Measurements from ENCODE around the gene RPS6KA4. TPM values are rescaled to one million over a fixed set of nuclear protein-coding genes. Genes with fewer than 3 reads are reported as not detected.

Gene RPS6KA4
- total and polyA plus RNA-seq, 4 experiments from 2014 or later, result 6.7 to 38.7 (median 23.2) TPM

DNA sequence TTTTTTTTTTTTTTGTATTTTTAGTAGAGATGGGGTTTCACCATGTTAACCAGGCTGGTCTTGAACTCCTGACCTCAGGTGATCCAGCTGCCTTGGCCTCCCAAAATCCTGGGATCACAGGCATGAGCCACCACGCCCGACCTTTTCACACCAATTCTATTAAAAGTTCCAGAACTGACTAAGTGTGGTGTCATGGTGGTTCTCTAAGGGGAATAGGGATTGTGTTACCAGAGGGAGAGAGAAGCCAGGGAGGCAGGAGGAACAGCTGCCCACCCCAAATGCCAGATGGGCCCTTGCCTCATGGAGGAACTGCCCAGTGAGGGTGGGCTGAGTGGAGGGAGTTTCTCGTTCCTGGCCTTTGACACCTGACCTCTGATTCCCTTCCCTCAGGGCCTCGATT, 5.9 kb downstream of the RPS6KA4 start:
- Mint-ChIP-seq H3K27me3 (no peaks in the 10 kb centered on the region), H3K27ac (no peak overlapping the region), H3K36me3 (peaks cover 32 to 57% of the 10 kb centered on the region in 2 donors), H3K4me1 (peaks cover 5 to 24% (median 9%) of the 10 kb centered on the region in 4 donors), H3K9me3 (peaks cover 0 to under 1% (median 0%) of the 10 kb centered on the region in 8 donors), H3K4me3 (no peak overlapping the region)
- no peak overlapping the region for H3K4me3 ChIP-seq (ENCODE audit: low read length in 2 of 2)
- peaks cover 44% of the 10 kb centered on the region for H3K36me3 ChIP-seq (ENCODE audit: insufficient read depth, low read length)
- intact Hi-C loops (cut with micrococcal nuclease), result no loop called here
- ChIA-PET POLR2A (ENCODE audit: partially characterized antibody) (no interaction called here), CTCF (ENCODE audit: partially characterized antibody) (no interaction called here)
- H3K9me3 ChIP-seq (ENCODE audit: control insufficient read depth in 1 of 2, low read length in 2 of 2), result no peaks in the 10 kb centered on the region
- H3K27ac ChIP-seq (ENCODE audit: low read depth, low read length), result no peak overlapping the region
- no peaks in the 10 kb centered on the region for H3K27me3 ChIP-seq (ENCODE audit: insufficient read depth, low read length)
- DNase-seq, result no peak
- H3K4me1 ChIP-seq (ENCODE audit: insufficient read depth, low read length), result peaks cover 8% of the 10 kb centered on the region

DNA sequence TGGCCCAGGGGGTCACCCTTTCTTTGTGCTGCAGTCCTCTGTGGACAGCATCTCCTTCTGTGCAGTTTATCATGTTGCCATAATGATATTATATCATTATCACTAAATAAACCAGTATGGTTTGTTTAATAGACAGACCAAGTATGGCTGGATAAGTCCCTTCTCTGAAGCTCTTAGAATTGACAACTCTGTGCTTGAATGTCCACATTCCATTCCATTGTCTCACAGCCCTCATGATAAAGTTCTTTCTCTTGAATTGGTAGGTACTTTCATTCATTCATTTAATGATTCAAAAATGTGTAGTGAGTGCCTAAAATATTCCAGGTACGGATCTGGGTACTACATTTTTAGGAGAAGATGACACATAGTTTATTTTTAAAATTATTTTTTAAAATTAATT, 7.8 kb downstream of the RPS6KA4 start:
- Histone ChIP-seq H3K9me3 (ENCODE audit: control insufficient read depth in 1 of 2, low read length in 2 of 2) (no peaks in the 10 kb centered on the region), H3K4me3 (ENCODE audit: low read length in 2 of 2) (no peak overlapping the region), H3K27ac (ENCODE audit: low read depth, low read length) (no peak overlapping the region), H3K4me1 (ENCODE audit: insufficient read depth, low read length) (no peaks in the 10 kb centered on the region), H3K27me3 (ENCODE audit: insufficient read depth, low read length) (no peaks in the 10 kb centered on the region), H3K36me3 (ENCODE audit: insufficient read depth, low read length) (peaks cover 36% of the 10 kb centered on the region)
- no peak for DNase-seq
- Mint-ChIP-seq H3K9me3 (peaks cover 0 to 2% (median 0%) of the 10 kb centered on the region in 8 donors), H3K36me3 (peaks cover 33 to 50% of the 10 kb centered on the region in 2 donors), H3K4me3 (no peak overlapping the region), H3K27me3 (no peaks in the 10 kb centered on the region), H3K27ac (no peak overlapping the region), H3K4me1 (peaks cover 0 to 9% (median 3%) of the 10 kb centered on the region in 4 donors)
- POLR2A ChIA-PET (ENCODE audit: partially characterized antibody), result no interaction called here
- CTCF ChIA-PET (ENCODE audit: partially characterized antibody), result interaction anchor here (1.2 kb wide), 1 partner anchor 49 kb away, joined by 3 read pairs; the partner anchor contains the start of gene PRDX5
- intact Hi-C loops (cut with micrococcal nuclease), result no loop called here

DNA sequence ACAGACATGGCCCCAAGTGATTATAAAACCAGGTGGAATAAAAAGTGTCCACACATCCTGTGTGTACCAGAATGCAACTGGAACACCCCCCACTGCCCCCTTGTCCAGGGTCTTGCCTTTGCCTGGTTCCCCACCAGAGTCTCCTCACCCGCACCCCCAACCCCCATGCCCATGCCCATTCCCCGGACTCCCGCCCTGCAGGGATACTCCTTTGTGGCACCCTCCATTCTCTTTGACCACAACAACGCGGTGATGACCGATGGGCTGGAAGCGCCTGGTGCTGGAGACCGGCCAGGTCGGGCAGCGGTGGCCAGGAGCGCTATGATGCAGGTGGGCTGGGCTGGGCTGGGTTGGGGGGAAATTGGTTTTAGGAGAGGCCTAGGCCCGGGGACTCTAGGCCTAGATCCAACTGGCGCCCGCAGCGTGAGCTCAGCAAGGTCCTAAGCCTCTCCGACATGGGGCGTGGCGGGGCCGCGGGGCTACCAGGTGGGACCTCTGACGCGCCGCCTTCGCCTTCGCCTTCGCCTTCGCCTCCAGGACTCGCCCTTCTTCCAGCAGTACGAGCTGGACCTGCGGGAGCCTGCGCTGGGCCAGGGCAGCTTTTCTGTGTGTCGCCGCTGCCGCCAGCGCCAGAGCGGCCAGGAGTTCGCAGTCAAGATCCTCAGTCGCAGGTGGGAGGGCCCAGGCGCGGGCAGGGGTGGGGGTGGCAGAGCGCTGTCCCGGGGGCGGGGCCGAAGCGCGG, 9.1 kb downstream of the RPS6KA4 start:
- POLR2A ChIA-PET (ENCODE audit: partially characterized antibody), result no interaction called here
- no peaks in the 10 kb centered on the region for H3K27me3 Mint-ChIP-seq
- H3K4me1 ChIP-seq (ENCODE audit: insufficient read depth, low read length), result no peaks in the 10 kb centered on the region
- DNase-seq, result no peak
- no peaks in the 10 kb centered on the region for H3K9me3 ChIP-seq (ENCODE audit: control insufficient read depth in 1 of 2, low read length in 2 of 2)
- peaks cover 0 to 2% (median 0%) of the 10 kb centered on the region in 8 donors for H3K9me3 Mint-ChIP-seq
- H3K36me3 Mint-ChIP-seq, result peaks cover 22 to 42% of the 10 kb centered on the region in 2 donors
- no peak overlapping the region for H3K27ac ChIP-seq (ENCODE audit: low read depth, low read length)
- CTCF ChIA-PET (ENCODE audit: partially characterized antibody), result no interaction called here
- no peaks in the 10 kb centered on the region for H3K27me3 ChIP-seq (ENCODE audit: insufficient read depth, low read length)
- H3K4me1 Mint-ChIP-seq, result peaks cover 0 to 4% (median under 1%) of the 10 kb centered on the region in 4 donors
- no peak overlapping the region for H3K4me3 ChIP-seq (ENCODE audit: low read length in 2 of 2)
- no peak overlapping the region for H3K4me3 Mint-ChIP-seq
- intact Hi-C loops (cut with micrococcal nuclease), result no loop called here
- no peak overlapping the region for H3K27ac Mint-ChIP-seq
- H3K36me3 ChIP-seq (ENCODE audit: insufficient read depth, low read length), result peaks cover 34% of the 10 kb centered on the region

DNA sequence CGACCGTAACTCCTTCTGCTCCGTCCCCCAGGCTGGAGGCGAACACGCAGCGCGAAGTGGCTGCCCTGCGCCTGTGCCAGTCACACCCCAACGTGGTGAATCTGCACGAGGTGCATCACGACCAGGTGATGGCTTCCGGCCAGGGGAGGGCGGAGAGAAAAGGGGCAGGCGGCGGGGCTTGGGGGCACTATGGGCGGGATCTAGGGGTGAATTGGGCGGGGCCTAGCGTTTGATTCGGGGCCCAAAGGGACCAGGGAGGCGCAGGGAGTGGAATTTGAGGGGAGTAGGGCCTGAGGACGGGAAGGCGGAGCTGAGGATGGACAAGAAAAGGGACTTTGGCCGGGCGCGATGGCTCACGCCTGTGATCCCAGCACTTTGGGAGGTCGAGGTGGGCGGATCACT, 9.7 kb downstream of the RPS6KA4 start:
- peaks cover 22 to 36% of the 10 kb centered on the region in 2 donors for H3K36me3 Mint-ChIP-seq
- DNase-seq, result no peak

DNA sequence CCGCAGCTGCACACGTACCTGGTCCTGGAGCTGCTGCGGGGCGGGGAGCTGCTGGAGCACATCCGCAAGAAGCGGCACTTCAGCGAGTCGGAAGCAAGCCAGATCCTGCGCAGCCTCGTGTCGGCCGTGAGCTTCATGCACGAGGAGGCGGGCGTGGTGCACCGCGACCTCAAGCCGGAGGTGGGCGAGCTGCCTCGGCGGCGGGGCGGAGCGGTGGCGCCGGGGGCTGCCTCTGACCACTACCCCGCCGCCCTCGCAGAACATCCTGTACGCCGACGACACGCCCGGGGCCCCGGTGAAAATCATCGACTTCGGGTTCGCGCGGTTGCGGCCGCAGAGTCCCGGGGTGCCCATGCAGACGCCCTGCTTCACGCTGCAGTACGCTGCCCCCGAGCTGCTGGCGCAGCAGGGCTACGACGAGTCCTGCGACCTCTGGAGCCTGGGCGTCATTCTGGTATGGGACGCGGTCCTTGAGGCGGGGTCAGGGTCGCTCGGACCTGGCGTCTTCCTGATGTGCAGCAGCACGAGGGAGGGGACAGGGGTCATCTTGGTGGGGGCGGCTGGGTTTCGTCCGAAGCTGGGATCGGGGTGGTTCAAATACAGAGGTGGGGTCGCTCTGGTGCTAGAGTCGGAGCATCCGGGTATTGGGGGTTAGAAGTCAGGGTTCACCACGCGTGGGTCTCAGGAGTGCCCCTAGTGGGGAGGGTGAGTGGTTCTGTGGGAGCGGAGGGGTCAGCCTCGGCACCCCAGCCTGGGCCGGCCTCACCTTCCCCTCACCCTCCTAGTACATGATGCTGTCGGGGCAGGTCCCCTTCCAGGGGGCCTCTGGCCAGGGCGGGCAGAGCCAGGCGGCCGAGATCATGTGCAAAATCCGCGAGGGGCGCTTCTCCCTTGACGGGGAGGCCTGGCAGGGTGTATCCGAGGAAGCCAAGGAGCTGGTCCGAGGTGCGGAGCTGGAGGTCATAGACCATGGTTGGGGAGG, 10.8 kb downstream of the RPS6KA4 start:
- Mint-ChIP-seq H3K27ac (no peak overlapping the region), H3K9me3 (peaks cover 0 to 2% (median 0%) of the 10 kb centered on the region in 8 donors), H3K4me3 (no peak overlapping the region), H3K27me3 (no peaks in the 10 kb centered on the region), H3K4me1 (peaks cover 0 to 4% (median 0%) of the 10 kb centered on the region in 4 donors), H3K36me3 (peaks cover 17 to 31% of the 10 kb centered on the region in 2 donors)
- Histone ChIP-seq H3K27me3 (ENCODE audit: insufficient read depth, low read length) (no peaks in the 10 kb centered on the region), H3K4me1 (ENCODE audit: insufficient read depth, low read length) (no peaks in the 10 kb centered on the region), H3K27ac (ENCODE audit: low read depth, low read length) (no peak overlapping the region), H3K4me3 (ENCODE audit: low read length in 2 of 2) (no peak overlapping the region), H3K36me3 (ENCODE audit: insufficient read depth, low read length) (peaks cover 26% of the 10 kb centered on the region), H3K9me3 (ENCODE audit: control insufficient read depth in 1 of 2, low read length in 2 of 2) (no peaks in the 10 kb centered on the region)
- no peak for DNase-seq
- intact Hi-C loops (cut with micrococcal nuclease), result no loop called here
- ChIA-PET CTCF (ENCODE audit: partially characterized antibody) (interaction anchor here (1.2 kb wide), 1 partner anchor 10 kb away, joined by 3 read pairs; no protein-coding TSS in a partner anchor), POLR2A (ENCODE audit: partially characterized antibody) (interaction anchor here (0.6 to 0.7 kb wide), 2 partner anchors 10 to 803 kb away, joined by 3 read pairs; no protein-coding TSS in a partner anchor)

More for the DNA sequence above, 9.7 kb downstream of the RPS6KA4 start:
- intact Hi-C loops (cut with micrococcal nuclease), result no loop called here
- H3K4me1 ChIP-seq (ENCODE audit: insufficient read depth, low read length), result no peaks in the 10 kb centered on the region
- no peaks in the 10 kb centered on the region for H3K27me3 ChIP-seq (ENCODE audit: insufficient read depth, low read length)
- no peak overlapping the region for H3K4me3 ChIP-seq (ENCODE audit: low read length in 2 of 2)
- ChIA-PET POLR2A (ENCODE audit: partially characterized antibody) (no interaction called here), CTCF (ENCODE audit: partially characterized antibody) (interaction anchor here (1.2 kb wide), 1 partner anchor 9 kb away, joined by 3 read pairs; no protein-coding TSS in a partner anchor)
- Mint-ChIP-seq H3K4me3 (no peak overlapping the region), H3K9me3 (peaks cover 0 to 2% (median 0%) of the 10 kb centered on the region in 8 donors), H3K27ac (no peak overlapping the region), H3K4me1 (peaks cover 0 to 4% (median 0%) of the 10 kb centered on the region in 4 donors), H3K27me3 (no peaks in the 10 kb centered on the region)
- no peak overlapping the region for H3K27ac ChIP-seq (ENCODE audit: low read depth, low read length)
- no peaks in the 10 kb centered on the region for H3K9me3 ChIP-seq (ENCODE audit: control insufficient read depth in 1 of 2, low read length in 2 of 2)
- peaks cover 29% of the 10 kb centered on the region for H3K36me3 ChIP-seq (ENCODE audit: insufficient read depth, low read length)

DNA sequence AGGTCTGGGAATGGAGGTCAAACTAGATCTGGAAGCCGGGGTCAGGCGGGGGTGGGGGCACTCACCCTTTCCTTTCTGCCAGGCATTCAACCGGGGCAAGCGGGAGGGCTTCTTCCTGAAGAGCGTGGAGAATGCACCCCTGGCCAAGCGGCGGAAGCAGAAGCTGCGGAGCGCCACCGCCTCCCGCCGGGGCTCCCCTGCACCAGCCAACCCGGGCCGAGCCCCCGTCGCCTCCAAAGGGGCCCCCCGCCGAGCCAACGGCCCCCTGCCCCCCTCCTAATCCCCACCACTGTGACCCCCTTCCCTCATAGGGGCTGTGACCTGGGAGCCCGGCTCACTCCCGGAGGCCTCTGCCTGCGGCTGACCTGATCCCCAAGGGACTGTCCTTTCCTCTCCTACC, 12.2 kb downstream of the RPS6KA4 start:
- H3K4me3 ChIP-seq (ENCODE audit: low read length in 2 of 2), result no peak overlapping the region
- peaks cover 15% of the 10 kb centered on the region for H3K36me3 ChIP-seq (ENCODE audit: insufficient read depth, low read length)
- ChIA-PET CTCF (ENCODE audit: partially characterized antibody) (no interaction called here), POLR2A (ENCODE audit: partially characterized antibody) (no interaction called here)
- DNase-seq, result no peak
- peaks cover 17 to 20% of the 10 kb centered on the region in 2 donors for H3K36me3 Mint-ChIP-seq
- peaks cover 0 to 4% (median 0%) of the 10 kb centered on the region in 4 donors for H3K4me1 Mint-ChIP-seq
- no peak overlapping the region for H3K27ac ChIP-seq (ENCODE audit: low read depth, low read length)
- H3K4me1 ChIP-seq (ENCODE audit: insufficient read depth, low read length), result no peaks in the 10 kb centered on the region
- peaks cover 0 to 2% (median 0%) of the 10 kb centered on the region in 8 donors for H3K9me3 Mint-ChIP-seq
- no peak overlapping the region for H3K4me3 Mint-ChIP-seq
- intact Hi-C loops (cut with micrococcal nuclease), result no loop called here
- no peaks in the 10 kb centered on the region for H3K9me3 ChIP-seq (ENCODE audit: control insufficient read depth in 1 of 2, low read length in 2 of 2)
- H3K27me3 Mint-ChIP-seq, result no peaks in the 10 kb centered on the region
- H3K27ac Mint-ChIP-seq, result peak overlapping the region in 1 of 7 donors; percentile 36
- no peaks in the 10 kb centered on the region for H3K27me3 ChIP-seq (ENCODE audit: insufficient read depth, low read length)

DNA sequence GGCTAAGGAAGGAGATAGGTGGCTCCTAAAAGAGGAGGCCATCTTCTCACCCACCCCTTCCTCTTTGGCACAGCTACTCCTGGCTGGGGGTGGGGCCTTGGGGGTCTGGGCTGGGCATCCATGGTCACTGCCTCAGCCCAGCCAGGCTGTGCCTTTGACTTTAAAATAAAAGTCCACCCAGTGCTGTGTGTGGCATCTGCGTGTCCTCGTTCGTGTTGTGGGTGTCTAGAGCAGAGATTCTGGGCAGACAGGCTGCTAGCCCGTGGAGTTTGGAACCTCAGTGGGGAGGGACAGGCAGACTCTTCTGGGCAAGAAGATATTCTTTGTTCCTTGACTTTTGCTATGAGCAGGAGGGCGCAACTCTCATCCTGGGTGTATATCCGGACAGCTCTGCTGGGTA, 13.1 kb downstream of the RPS6KA4 start:
- Mint-ChIP-seq H3K27me3 (no peaks in the 10 kb centered on the region), H3K27ac (no peak overlapping the region), H3K4me1 (no peaks in the 10 kb centered on the region), H3K9me3 (peaks cover 0 to 2% (median 0%) of the 10 kb centered on the region in 8 donors), H3K4me3 (no peak overlapping the region), H3K36me3 (peaks cover 8 to 13% of the 10 kb centered on the region in 2 donors)
- no peak overlapping the region for H3K4me3 ChIP-seq (ENCODE audit: low read length in 2 of 2)
- no peaks in the 10 kb centered on the region for H3K9me3 ChIP-seq (ENCODE audit: control insufficient read depth in 1 of 2, low read length in 2 of 2)
- DNase-seq, result no peak
- H3K27me3 ChIP-seq (ENCODE audit: insufficient read depth, low read length), result no peaks in the 10 kb centered on the region
- intact Hi-C loops (cut with micrococcal nuclease), result no loop called here
- ChIA-PET POLR2A (ENCODE audit: partially characterized antibody) (no interaction called here), CTCF (ENCODE audit: partially characterized antibody) (no interaction called here)
- H3K36me3 ChIP-seq (ENCODE audit: insufficient read depth, low read length), result peaks cover 7% of the 10 kb centered on the region
- no peaks in the 10 kb centered on the region for H3K4me1 ChIP-seq (ENCODE audit: insufficient read depth, low read length)
- H3K27ac ChIP-seq (ENCODE audit: low read depth, low read length), result no peak overlapping the region
